ENCODE data around the gene SLAMF9.
"Not testable (repeated sequence)": the region's sequence is repeated elsewhere in the genome, so short reads cannot be mapped to it uniquely, and the experiment has no call there.

Gene SLAMF9

GRCh38 chr1:159906960-159907359 lies 47.1 kb downstream of the SLAMF9 start:
- Histone ChIP-seq H3K9ac (ENCODE audit: low read depth, low read length, poor library complexity, severe bottlenecking) (no peak overlapping the region), H3K36me3 (ENCODE audit: insufficient read depth, low read length) (no peaks in the 10 kb centered on the region), H3F3A (ENCODE audit: low read depth) (peaks cover 9% of the 10 kb centered on the region; the same call in 1 of the 2 replicates), H3K9me2 (replicated peaks; ENCODE audit: low read depth, low read length) (no peaks in the 10 kb centered on the region), H3K4me3 (ENCODE audit: low read length, poor library complexity, severe bottlenecking) (no peak overlapping the region), H3K27me3 (ENCODE audit: insufficient read depth, low read length, poor library complexity, severe bottlenecking) (no peaks in the 10 kb centered on the region), H2AFZ (ENCODE audit: low read length) (no peak overlapping the region), H3K4me2 (ENCODE audit: low read depth, low read length, poor library complexity, severe bottlenecking) (no peak overlapping the region), H3K4me1 (ENCODE audit: insufficient read depth, low read length, poor library complexity, severe bottlenecking) (peaks cover 49% of the 10 kb centered on the region), H3K9me3 (ENCODE audit: insufficient read depth, low read depth, low read length) (peaks cover 5% of the 10 kb centered on the region; the same call in 1 of the 2 replicates), H3K79me2 (ENCODE audit: insufficient read depth, low read length) (peaks cover 5% of the 10 kb centered on the region), H4K20me1 (ENCODE audit: insufficient read depth, low read length, poor library complexity, severe bottlenecking) (no peaks in the 10 kb centered on the region)
- TF ChIP-seq CTCF (conservative IDR thresholded peaks at IDR 0.05; ENCODE audit: low read length): no peak
- no peak for TF ChIP-seq EZH2phosphoT487 (IDR thresholded peaks at IDR 0.05; ENCODE audit: borderline replicate concordance)

- peaks cover 30% of the 10 kb centered on the region for H3K4me1 ChIP-seq (ENCODE audit: insufficient read depth, low read length, poor library complexity, severe bottlenecking)
- not testable (repeated sequence) for H3K9me3 ChIP-seq (ENCODE audit: insufficient read depth, low read depth, low read length); H3F3A ChIP-seq (ENCODE audit: low read depth); H4K20me1 ChIP-seq (ENCODE audit: insufficient read depth, low read length, poor library complexity, severe bottlenecking); H3K9ac ChIP-seq (ENCODE audit: low read depth, low read length, poor library complexity, severe bottlenecking); H3K36me3 ChIP-seq (ENCODE audit: insufficient read depth, low read length); H3K79me2 ChIP-seq (ENCODE audit: insufficient read depth, low read length); H3K9me2 ChIP-seq (replicated peaks; ENCODE audit: low read depth, low read length); H3K27me3 ChIP-seq (ENCODE audit: insufficient read depth, low read length, poor library complexity, severe bottlenecking); H2AFZ ChIP-seq (ENCODE audit: low read length); H3K4me3 ChIP-seq (ENCODE audit: low read length, poor library complexity, severe bottlenecking); H3K4me2 ChIP-seq (ENCODE audit: low read depth, low read length, poor library complexity, severe bottlenecking)
Measured at GRCh38 chr1:159904036-159904435, 50.0 kb downstream of the SLAMF9 start.

GRCh38 chr1:159902541-159902940 lies 51.5 kb downstream of the SLAMF9 start:
- peaks cover 5% of the 10 kb centered on the region; the same call in 1 of the 2 replicates for H3K9me3 ChIP-seq (ENCODE audit: insufficient read depth, low read depth, low read length)
- H3K27me3 ChIP-seq (ENCODE audit: insufficient read depth, low read length, poor library complexity, severe bottlenecking): no peaks in the 10 kb centered on the region
- H3K4me2 ChIP-seq (ENCODE audit: low read depth, low read length, poor library complexity, severe bottlenecking): no peak overlapping the region
- no peaks in the 10 kb centered on the region for H3K79me2 ChIP-seq (ENCODE audit: insufficient read depth, low read length)
- no peaks in the 10 kb centered on the region for H4K20me1 ChIP-seq (ENCODE audit: insufficient read depth, low read length, poor library complexity, severe bottlenecking)
- no peak overlapping the region for H3K4me3 ChIP-seq (ENCODE audit: low read length, poor library complexity, severe bottlenecking)
- no peaks in the 10 kb centered on the region for H3K9me2 ChIP-seq (replicated peaks; ENCODE audit: low read depth, low read length)
- no peaks in the 10 kb centered on the region for H3K36me3 ChIP-seq (ENCODE audit: insufficient read depth, low read length)
- no peak overlapping the region for H3K9ac ChIP-seq (ENCODE audit: low read depth, low read length, poor library complexity, severe bottlenecking)
- peaks cover 15% of the 10 kb centered on the region for H3K4me1 ChIP-seq (ENCODE audit: insufficient read depth, low read length, poor library complexity, severe bottlenecking)
- H2AFZ ChIP-seq (ENCODE audit: low read length): no peak overlapping the region
- no peaks in the 10 kb centered on the region for H3F3A ChIP-seq (ENCODE audit: low read depth)
- TF ChIP-seq CTCF (conservative IDR thresholded peaks at IDR 0.05; ENCODE audit: low read length): no peak
- no peak for TF ChIP-seq EZH2phosphoT487 (IDR thresholded peaks at IDR 0.05; ENCODE audit: borderline replicate concordance)
